Neutrophil (primary cell): ENCODE measurements around the gene GJA8.
"Not testable (repeated sequence)": the region's sequence is repeated elsewhere in the genome, so short reads cannot be mapped to it uniquely, and the experiment has no call there.

Source experiments
- H3K27ac ChIP-seq: fragments of 200-600 bp; sonication (generic); 2 replicates; pipeline ENCODE4 v1.5.1; 2016; ENCODE audit warnings: mild to moderate bottlenecking, moderate library complexity
- H3K27me3 ChIP-seq: fragments of 200-600 bp; sonication (generic); 2 replicates; pipeline ENCODE4 v1.6.0; 2016; ENCODE audit warnings: mild to moderate bottlenecking
- H3K36me3 ChIP-seq: fragments of 200-600 bp; sonication (generic); 2 replicates; pipeline ENCODE4 v1.5.1; 2017
- H3K4me1 ChIP-seq, 2 experiments: fragments of 200-600 bp in 1 of 2; sonication (generic) in 1 of 2; 1 replicate in 1 of 2; 2 replicates in 1 of 2; pipeline versions ENCODE4 v1.5.1 to v1.6.1; 2013 to 2016; ENCODE audit warnings: low read depth in 1 of 2, low read length in 1 of 2, mild to moderate bottlenecking in 1 of 2, moderate library complexity in 1 of 2; ENCODE audit not compliant: control insufficient read depth in 1 of 2, insufficient read depth in 1 of 2
- H3K4me3 ChIP-seq, 2 experiments: fragments of 200-600 bp in 1 of 2; sonication (generic) in 1 of 2; 1 replicate in 1 of 2; 2 replicates in 1 of 2; pipeline ENCODE4 v1.5.1; 2013 to 2016; ENCODE audit warnings: low read depth in 1 of 2, low read length in 1 of 2, mild to moderate bottlenecking in 1 of 2, moderate library complexity in 1 of 2
- H3K9me3 ChIP-seq: fragments of 200-600 bp; sonication (generic); 2 replicates; pipeline ENCODE4 v1.5.1; 2016

The GJA8 gene

GRCh38 chr1:147942563-147942962 is 40.0 kb downstream of the GJA8 start:
- H3K9me3 ChIP-seq, H3K4me3 ChIP-seq, H3K27me3 ChIP-seq, H3K36me3 ChIP-seq, H3K4me1 ChIP-seq, H3K27ac ChIP-seq: not testable (repeated sequence)

- not testable (repeated sequence) for H3K4me1 ChIP-seq, H3K9me3 ChIP-seq, H3K36me3 ChIP-seq, H3K4me3 ChIP-seq, H3K27ac ChIP-seq, H3K27me3 ChIP-seq
These were observed 46.9 kb downstream of the GJA8 start for GRCh38 chr1:147949517-147949916.
